Neural cell (in vitro differentiated cells): ENCODE measurements around the gene PHLDB1. TPM values are rescaled to one million over a fixed set of nuclear protein-coding genes. Genes with fewer than 3 reads are reported as not detected.

ENCODE experiments used
- H2AFZ ChIP-seq: fragments of 200-600, 300-800 bp; sonication (generic), shearing (Covaris generic); 2 replicates; pipeline ENCODE4 v1.6.0; 2014; ENCODE audit warnings: low read depth, mild to moderate bottlenecking, antibody characterized with exemption, low read length, moderate library complexity
- H3F3A ChIP-seq: fragments of 200-600 bp; shearing (Covaris generic); 2 replicates; pipeline ENCODE4 v1.6.1; 2016; ENCODE audit warnings: mild to moderate bottlenecking, moderate library complexity, mixed read lengths, antibody characterized with exemption, low read length; ENCODE audit not compliant: insufficient read depth, poor library complexity, severe bottlenecking
- H3K27ac ChIP-seq: fragments of 200-600, 300-800 bp; sonication (generic), shearing (Covaris generic); 2 replicates; pipeline ENCODE4 v1.5.1; 2014; ENCODE audit warnings: mild to moderate bottlenecking, low read length, moderate library complexity
- H3K27me3 ChIP-seq: fragments of 300-800, 200-600 bp; sonication (generic), shearing (Covaris generic); 2 replicates; pipeline ENCODE4 v1.6.0; 2014; ENCODE audit warnings: mild to moderate bottlenecking, low read depth, low read length, moderate library complexity; ENCODE audit not compliant: insufficient read depth
- H3K36me3 ChIP-seq: fragments of 300-800, 200-600 bp; sonication (generic), shearing (Covaris generic); 2 replicates; pipeline ENCODE4 v1.5.1; 2014; ENCODE audit warnings: mild to moderate bottlenecking, antibody characterized with exemption, low read length, moderate library complexity; ENCODE audit not compliant: insufficient read depth
- H3K4me2 ChIP-seq: fragments of 300-800, 200-600 bp; sonication (generic), shearing (Covaris generic); 2 replicates; pipeline ENCODE4 v1.6.0; 2014; ENCODE audit warnings: mild to moderate bottlenecking, low read length
- H3K4me3 ChIP-seq: fragments of 300-800, 200-600 bp; sonication (generic), shearing (Covaris generic); 2 replicates; pipeline ENCODE4 v1.5.1; 2014; ENCODE audit warnings: mild to moderate bottlenecking, low read length, moderate library complexity
- H3K79me2 ChIP-seq: fragments of 200-600 bp; shearing (Covaris generic); replicated peaks from 2 replicates; pipeline ENCODE4 v1.6.0; 2014; ENCODE audit warnings: mild to moderate bottlenecking, low read length, moderate library complexity; ENCODE audit not compliant: insufficient read depth
- H3K9ac ChIP-seq: fragments of 300-800, 200-600 bp; sonication (generic), shearing (Covaris generic); 2 replicates; pipeline ENCODE4 v1.6.1; 2016; ENCODE audit warnings: mild to moderate bottlenecking, low read length, mixed read lengths
- H3K9me2 ChIP-seq: fragments of 200-600 bp; shearing (Covaris generic); 2 replicates; pipeline ENCODE4 v1.6.1; 2016; ENCODE audit warnings: mild to moderate bottlenecking, low read length, mixed read lengths; ENCODE audit not compliant: insufficient read depth
- H3K9me3 ChIP-seq: fragments of 200-600, 300-800 bp; sonication (generic), shearing (Covaris generic); 2 replicates; pipeline ENCODE4 v1.6.1; 2016; ENCODE audit warnings: mild to moderate bottlenecking, mixed run types, low read length, moderate library complexity, mixed read lengths
- H4K20me1 ChIP-seq: fragments of 200-600 bp; shearing (Covaris generic); 2 replicates; pipeline ENCODE4 v1.6.1; 2016; ENCODE audit warnings: mild to moderate bottlenecking, mixed run types; ENCODE audit not compliant: insufficient read depth
- EP300 ChIP-seq: fragments of 450-650 bp; conservative IDR thresholded peaks from 2 replicates; pipeline ENCODE4 v1.6.1; 2014; ENCODE audit warnings: antibody characterized with exemption, mild to moderate bottlenecking, moderate library complexity; ENCODE audit not compliant: poor library complexity, severe bottlenecking
- EZH2 ChIP-seq: fragments of 200-600, 300-800 bp; shearing (Covaris generic), sonication (generic); IDR thresholded peaks from 2 replicates; pipeline ENCODE4 v1.6.1; 2014; ENCODE audit warnings: antibody characterized with exemption, low read length, borderline replicate concordance, mild to moderate bottlenecking; ENCODE audit not compliant: insufficient read depth, poor library complexity, severe bottlenecking
- MXI1 ChIP-seq: fragments of 450-650 bp; conservative IDR thresholded peaks from 2 replicates; pipeline ENCODE4 v1.6.1; 2014; ENCODE audit warnings: antibody characterized with exemption, mild to moderate bottlenecking; ENCODE audit not compliant: poor library complexity, severe bottlenecking
- POLR2AphosphoS5 ChIP-seq: IDR thresholded peaks from 2 replicates; pipeline ENCODE4 v1.6.1; 2012
- SMC3 ChIP-seq: fragments of 450-650 bp; conservative IDR thresholded peaks from 2 replicates; pipeline ENCODE4 v1.6.1; 2014; ENCODE audit warnings: antibody characterized with exemption, mild to moderate bottlenecking, moderate library complexity; ENCODE audit not compliant: poor library complexity
- TAF1 ChIP-seq: IDR thresholded peaks from 2 replicates; pipeline ENCODE4 v1.6.1; 2012; ENCODE audit warnings: low read depth
- polyA plus RNA-seq: library from polyadenylated mRNA; depleted of rRNA; stranded (reverse); fragments of >200 nt; gene quantifications from 2 replicates; pipeline ENCODE4 v1.2.3, GENCODE V29; 2014
- TF ChIP-seq, protein P1 (sequence below): fragments of 450-650 bp; IDR thresholded peaks from 2 replicates; pipeline ENCODE4 v1.5.1; 2014; ENCODE audit warnings: antibody characterized with exemption, mild to moderate bottlenecking, moderate library complexity; ENCODE audit not compliant: poor library complexity, severe bottlenecking
- TF ChIP-seq, protein P2 (sequence below): IDR thresholded peaks from 2 replicates; pipeline ENCODE4 v1.6.1; 2012; ENCODE audit warnings: borderline replicate concordance

The PHLDB1 gene
- polyA plus RNA-seq, 1 donor from 2014 or later = 114 TPM

DNA sequence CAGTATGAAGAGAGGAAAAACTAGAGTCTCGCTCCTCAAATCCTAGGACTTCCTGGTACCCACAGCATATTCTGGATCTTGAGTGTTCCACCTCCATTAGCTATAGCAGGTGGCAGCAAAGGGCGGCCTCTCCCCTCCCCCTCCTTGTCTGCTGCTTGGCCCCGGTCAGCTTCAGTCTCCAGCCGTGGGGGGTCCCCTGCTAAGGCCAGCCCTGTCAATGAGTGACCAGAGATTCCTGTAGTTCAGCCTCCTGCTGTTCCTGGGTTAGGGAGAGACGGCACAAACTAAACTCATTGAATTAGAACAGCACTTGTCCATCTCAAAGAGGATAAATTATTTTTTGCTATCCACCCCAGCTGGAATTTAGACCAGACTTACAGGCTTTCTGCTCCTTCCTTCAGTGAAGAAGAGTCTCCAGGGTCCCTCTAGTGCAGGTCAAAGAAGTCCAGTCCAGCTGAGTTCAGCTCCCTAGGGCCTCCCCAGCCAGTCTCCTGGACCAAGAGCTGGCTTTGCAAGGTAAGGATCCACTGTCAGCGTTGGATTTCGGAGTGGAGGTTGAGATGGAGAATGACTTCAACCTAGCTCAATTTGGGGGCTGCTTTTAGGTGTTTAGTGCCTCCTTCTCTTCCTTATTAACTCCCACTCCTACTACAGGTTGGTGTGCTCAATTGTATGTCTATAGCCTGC is 1.1 kb upstream of the PHLDB1 start:
- H2AFZ ChIP-seq = no peak overlapping the region
- H3K4me3 ChIP-seq = no peak overlapping the region
- no peaks in the 10 kb centered on the region for H3K79me2 ChIP-seq
- H3K9ac ChIP-seq = no peak overlapping the region
- no peaks in the 10 kb centered on the region for H3K9me2 ChIP-seq
- H4K20me1 ChIP-seq = no peaks in the 10 kb centered on the region
- peaks cover 39% of the 10 kb centered on the region for H3K27me3 ChIP-seq
- peaks cover 6% of the 10 kb centered on the region for H3K36me3 ChIP-seq
- TF ChIP-seq POLR2AphosphoS5 (no peak), MXI1 (no peak), EP300 (no peak)
- TF ChIP-seq, protein P1, sequence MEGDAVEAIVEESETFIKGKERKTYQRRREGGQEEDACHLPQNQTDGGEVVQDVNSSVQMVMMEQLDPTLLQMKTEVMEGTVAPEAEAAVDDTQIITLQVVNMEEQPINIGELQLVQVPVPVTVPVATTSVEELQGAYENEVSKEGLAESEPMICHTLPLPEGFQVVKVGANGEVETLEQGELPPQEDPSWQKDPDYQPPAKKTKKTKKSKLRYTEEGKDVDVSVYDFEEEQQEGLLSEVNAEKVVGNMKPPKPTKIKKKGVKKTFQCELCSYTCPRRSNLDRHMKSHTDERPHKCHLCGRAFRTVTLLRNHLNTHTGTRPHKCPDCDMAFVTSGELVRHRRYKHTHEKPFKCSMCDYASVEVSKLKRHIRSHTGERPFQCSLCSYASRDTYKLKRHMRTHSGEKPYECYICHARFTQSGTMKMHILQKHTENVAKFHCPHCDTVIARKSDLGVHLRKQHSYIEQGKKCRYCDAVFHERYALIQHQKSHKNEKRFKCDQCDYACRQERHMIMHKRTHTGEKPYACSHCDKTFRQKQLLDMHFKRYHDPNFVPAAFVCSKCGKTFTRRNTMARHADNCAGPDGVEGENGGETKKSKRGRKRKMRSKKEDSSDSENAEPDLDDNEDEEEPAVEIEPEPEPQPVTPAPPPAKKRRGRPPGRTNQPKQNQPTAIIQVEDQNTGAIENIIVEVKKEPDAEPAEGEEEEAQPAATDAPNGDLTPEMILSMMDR = no peak
- no peak overlapping the region for H3K27ac ChIP-seq
- H3K4me2 ChIP-seq = no peak overlapping the region
- no peaks in the 10 kb centered on the region for H3F3A ChIP-seq
- no peaks in the 10 kb centered on the region for H3K9me3 ChIP-seq

DNA sequence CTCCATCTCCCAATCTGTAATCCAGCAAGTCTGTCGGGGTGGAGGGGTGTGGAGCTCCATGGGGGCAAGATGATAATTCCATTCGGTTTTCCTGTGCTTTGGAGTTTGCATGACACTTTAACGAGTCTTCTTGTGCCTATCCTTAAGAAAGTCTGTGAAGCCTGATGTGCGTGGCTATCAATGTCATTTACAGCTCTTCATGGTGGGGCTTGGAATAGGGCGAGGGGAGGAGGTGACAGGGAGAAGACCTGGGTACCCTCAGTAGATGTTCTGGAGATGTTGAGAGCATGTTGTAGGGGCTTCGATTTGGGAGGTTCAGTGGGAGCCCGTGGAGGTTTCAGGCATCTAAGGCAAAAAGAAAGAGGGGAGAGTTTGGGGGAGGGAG is 579 bp upstream of the PHLDB1 start:
- Histone ChIP-seq H3K9ac (no peak overlapping the region), H2AFZ (no peak overlapping the region), H3F3A (no peaks in the 10 kb centered on the region), H4K20me1 (no peaks in the 10 kb centered on the region), H3K27me3 (peaks cover 42% of the 10 kb centered on the region), H3K79me2 (no peaks in the 10 kb centered on the region), H3K36me3 (peaks cover 5% of the 10 kb centered on the region), H3K4me2 (no peak overlapping the region), H3K4me3 (no peak overlapping the region), H3K9me3 (no peaks in the 10 kb centered on the region), H3K27ac (no peak overlapping the region), H3K9me2 (no peaks in the 10 kb centered on the region)
- TF ChIP-seq MXI1 (no peak), POLR2AphosphoS5 (no peak), SMC3 (no peak), EZH2 (no peak), EP300 (no peak), TAF1 (no peak)
- TF ChIP-seq, protein P2, sequence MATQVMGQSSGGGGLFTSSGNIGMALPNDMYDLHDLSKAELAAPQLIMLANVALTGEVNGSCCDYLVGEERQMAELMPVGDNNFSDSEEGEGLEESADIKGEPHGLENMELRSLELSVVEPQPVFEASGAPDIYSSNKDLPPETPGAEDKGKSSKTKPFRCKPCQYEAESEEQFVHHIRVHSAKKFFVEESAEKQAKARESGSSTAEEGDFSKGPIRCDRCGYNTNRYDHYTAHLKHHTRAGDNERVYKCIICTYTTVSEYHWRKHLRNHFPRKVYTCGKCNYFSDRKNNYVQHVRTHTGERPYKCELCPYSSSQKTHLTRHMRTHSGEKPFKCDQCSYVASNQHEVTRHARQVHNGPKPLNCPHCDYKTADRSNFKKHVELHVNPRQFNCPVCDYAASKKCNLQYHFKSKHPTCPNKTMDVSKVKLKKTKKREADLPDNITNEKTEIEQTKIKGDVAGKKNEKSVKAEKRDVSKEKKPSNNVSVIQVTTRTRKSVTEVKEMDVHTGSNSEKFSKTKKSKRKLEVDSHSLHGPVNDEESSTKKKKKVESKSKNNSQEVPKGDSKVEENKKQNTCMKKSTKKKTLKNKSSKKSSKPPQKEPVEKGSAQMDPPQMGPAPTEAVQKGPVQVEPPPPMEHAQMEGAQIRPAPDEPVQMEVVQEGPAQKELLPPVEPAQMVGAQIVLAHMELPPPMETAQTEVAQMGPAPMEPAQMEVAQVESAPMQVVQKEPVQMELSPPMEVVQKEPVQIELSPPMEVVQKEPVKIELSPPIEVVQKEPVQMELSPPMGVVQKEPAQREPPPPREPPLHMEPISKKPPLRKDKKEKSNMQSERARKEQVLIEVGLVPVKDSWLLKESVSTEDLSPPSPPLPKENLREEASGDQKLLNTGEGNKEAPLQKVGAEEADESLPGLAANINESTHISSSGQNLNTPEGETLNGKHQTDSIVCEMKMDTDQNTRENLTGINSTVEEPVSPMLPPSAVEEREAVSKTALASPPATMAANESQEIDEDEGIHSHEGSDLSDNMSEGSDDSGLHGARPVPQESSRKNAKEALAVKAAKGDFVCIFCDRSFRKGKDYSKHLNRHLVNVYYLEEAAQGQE = no peak
- TF ChIP-seq, protein P1 = no peak
